H1 (cell line): Measurements from ENCODE around the gene EN1.
A peak's percentile ranks its signal among the peaks of the same experiment; 100 is the strongest.

ENCODE experiments used
- CEBPB ChIP-seq: IDR thresholded peaks from 2 replicates; pipeline ENCODE4 v1.6.1; 2012; ENCODE audit warnings: low read depth, low read length
- GABPA ChIP-seq: IDR thresholded peaks from 2 replicates; pipeline ENCODE4 v1.6.1; 2011; ENCODE audit warnings: mild to moderate bottlenecking, low read length, moderate library complexity, borderline replicate concordance; ENCODE audit not compliant: insufficient read depth
- HDAC6 ChIP-seq: IDR thresholded peaks from one replicate; pipeline ENCODE4 v1.7.1; 2012; ENCODE audit warnings: low read depth, mild to moderate bottlenecking, inconsistent platforms, low read length, moderate library complexity
- JUND ChIP-seq: IDR thresholded peaks from 2 replicates; pipeline ENCODE4 v1.6.1; 2011; ENCODE audit warnings: mild to moderate bottlenecking, improper control_type of control experiment, low read length
- POLR2A ChIP-seq, 2 experiments: IDR thresholded peaks; 1 replicate in 1 of 2; 2 replicates in 1 of 2; pipeline ENCODE4 v1.6.1; 2011; ENCODE audit warnings: low read depth in 2 of 2, low read length in 2 of 2, mild to moderate bottlenecking in 2 of 2; ENCODE audit errors: control extremely low read depth in 1 of 2
- POLR2AphosphoS5 ChIP-seq: IDR thresholded peaks from 2 replicates; pipeline ENCODE4 v1.6.1; 2011; ENCODE audit warnings: low read depth, low read length
- RNF2 ChIP-seq: fragments of 200-900, 300-1000 bp; sonication (generic); IDR thresholded peaks from 2 replicates; pipeline ENCODE4 v1.7.1; 2016; ENCODE audit warnings: borderline replicate concordance, low read depth, mild to moderate bottlenecking, antibody characterized with exemption, low read length; ENCODE audit not compliant: poor library complexity, severe bottlenecking; ENCODE audit errors: missing control alignments
- SP1 ChIP-seq: IDR thresholded peaks from 2 replicates; pipeline ENCODE4 v1.6.1; 2011; ENCODE audit warnings: low read depth, low read length
- TCF12 ChIP-seq: IDR thresholded peaks from 2 replicates; pipeline ENCODE4 v1.6.1; 2011; ENCODE audit warnings: low read depth, mild to moderate bottlenecking, low read length
- TF ChIP-seq, protein P1 (sequence below): IDR thresholded peaks from 2 replicates; pipeline ENCODE4 v1.6.1; 2012; ENCODE audit warnings: inconsistent platforms
- TF ChIP-seq, protein P2 (sequence below), 3 experiments: IDR thresholded peaks; 1 replicate in 2 of 3; 2 replicates in 1 of 3; pipeline versions ENCODE4 v1.5.1 to v1.6.1; 2011; ENCODE audit warnings: low read length in 3 of 3, mild to moderate bottlenecking in 3 of 3, inconsistent platforms in 2 of 3, low read depth in 1 of 3, moderate library complexity in 1 of 3; ENCODE audit not compliant: insufficient read depth in 1 of 3; ENCODE audit errors: control extremely low read depth in 1 of 3

DNA sequence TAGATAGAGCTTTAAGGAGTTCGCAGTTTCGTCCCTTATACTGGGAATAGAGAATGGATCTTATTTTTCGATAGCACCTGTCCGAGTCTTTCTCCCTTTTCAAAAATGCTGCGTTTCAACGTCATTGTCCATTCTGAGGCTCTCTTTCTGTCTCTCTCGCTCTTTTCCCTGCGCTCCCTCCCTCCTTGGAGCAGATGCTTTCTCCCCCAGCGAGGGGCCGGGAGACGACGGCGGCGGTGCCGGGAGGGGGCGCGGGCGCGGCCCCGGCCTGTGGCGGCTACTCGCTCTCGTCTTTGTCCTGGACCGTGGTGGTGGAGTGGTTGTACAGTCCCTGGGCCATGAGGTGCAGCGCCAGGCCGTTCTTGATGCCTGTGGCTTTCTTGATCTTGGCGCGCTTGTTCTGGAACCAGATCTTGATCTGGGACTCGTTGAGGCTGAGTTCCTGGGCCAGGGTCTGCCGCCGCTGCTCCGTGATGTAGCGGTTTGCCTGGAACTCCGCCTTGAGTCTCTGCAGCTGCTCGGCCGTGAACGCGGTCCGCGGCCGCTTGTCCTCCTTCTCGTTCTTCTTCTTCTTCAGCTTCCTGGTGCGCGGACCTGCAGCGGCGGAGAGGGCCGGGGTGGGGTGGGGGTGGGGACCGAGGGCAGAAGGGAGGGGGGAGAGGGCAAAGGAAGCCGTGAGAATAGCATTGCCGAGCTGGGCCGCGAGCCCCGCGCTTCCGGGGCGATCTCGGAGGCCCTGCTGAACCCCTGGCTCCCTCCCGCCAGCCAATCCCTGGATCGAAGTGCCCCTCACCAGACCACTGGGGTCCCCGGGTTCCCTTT is 4.6 kb downstream of the EN1 start:
- TF ChIP-seq RNF2 (peak; percentile 58), POLR2A (IDR thresholded peaks at IDR 0.05; ENCODE audit: control extremely low read depth in 1 of 2, low read depth in 2 of 2, low read length in 2 of 2) (no peak), SP1 (no peak), HDAC6 (no peak), GABPA (no peak), TCF12 (no peak), POLR2AphosphoS5 (no peak), JUND (no peak), CEBPB (no peak)
- TF ChIP-seq, protein P1, sequence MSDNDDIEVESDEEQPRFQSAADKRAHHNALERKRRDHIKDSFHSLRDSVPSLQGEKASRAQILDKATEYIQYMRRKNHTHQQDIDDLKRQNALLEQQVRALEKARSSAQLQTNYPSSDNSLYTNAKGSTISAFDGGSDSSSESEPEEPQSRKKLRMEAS = peak; percentile 58
- TF ChIP-seq, protein P2, sequence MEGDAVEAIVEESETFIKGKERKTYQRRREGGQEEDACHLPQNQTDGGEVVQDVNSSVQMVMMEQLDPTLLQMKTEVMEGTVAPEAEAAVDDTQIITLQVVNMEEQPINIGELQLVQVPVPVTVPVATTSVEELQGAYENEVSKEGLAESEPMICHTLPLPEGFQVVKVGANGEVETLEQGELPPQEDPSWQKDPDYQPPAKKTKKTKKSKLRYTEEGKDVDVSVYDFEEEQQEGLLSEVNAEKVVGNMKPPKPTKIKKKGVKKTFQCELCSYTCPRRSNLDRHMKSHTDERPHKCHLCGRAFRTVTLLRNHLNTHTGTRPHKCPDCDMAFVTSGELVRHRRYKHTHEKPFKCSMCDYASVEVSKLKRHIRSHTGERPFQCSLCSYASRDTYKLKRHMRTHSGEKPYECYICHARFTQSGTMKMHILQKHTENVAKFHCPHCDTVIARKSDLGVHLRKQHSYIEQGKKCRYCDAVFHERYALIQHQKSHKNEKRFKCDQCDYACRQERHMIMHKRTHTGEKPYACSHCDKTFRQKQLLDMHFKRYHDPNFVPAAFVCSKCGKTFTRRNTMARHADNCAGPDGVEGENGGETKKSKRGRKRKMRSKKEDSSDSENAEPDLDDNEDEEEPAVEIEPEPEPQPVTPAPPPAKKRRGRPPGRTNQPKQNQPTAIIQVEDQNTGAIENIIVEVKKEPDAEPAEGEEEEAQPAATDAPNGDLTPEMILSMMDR (IDR thresholded peaks at IDR 0.05; ENCODE audit: control extremely low read depth in 1 of 3, insufficient read depth in 1 of 3, low read depth in 1 of 3, low read length in 3 of 3) = no peak
